ENCODE results near the gene SERPINB6.

SERPINB6 gene

GRCh38 chr6:2964793-2965505 lies 6.4 kb downstream of the SERPINB6 start:
- Histone ChIP-seq H3K27ac (replicated peaks) (no peak overlapping the region), H3K4me3 (replicated peaks; ENCODE audit: insufficient read depth, low read length) (no peak overlapping the region), H3K27me3 (ENCODE audit: insufficient read depth, poor library complexity, severe bottlenecking) (no peaks in the 10 kb centered on the region)
- no peak for DNase-seq (ENCODE audit: low read depth in 1 of 2, low spot score in 1 of 2)
- no peak for TF ChIP-seq GABPA (IDR thresholded peaks at IDR 0.05; ENCODE audit: low read depth)
- TF ChIP-seq REST (IDR thresholded peaks at IDR 0.05; ENCODE audit: insufficient replicate concordance, low read depth) = no peak
- no peak for TF ChIP-seq SPI1 (IDR thresholded peaks at IDR 0.05; ENCODE audit: borderline replicate concordance, low read depth)

- TF ChIP-seq GABPA (IDR thresholded peaks at IDR 0.05; ENCODE audit: low read depth) (no peak), SPI1 (IDR thresholded peaks at IDR 0.05; ENCODE audit: borderline replicate concordance, low read depth) (no peak), REST (IDR thresholded peaks at IDR 0.05; ENCODE audit: insufficient replicate concordance, low read depth) (no peak), CTCF (IDR thresholded peaks at IDR 0.05; ENCODE audit: insufficient read depth, low read length) (no peak), POLR2AphosphoS5 (IDR thresholded peaks at IDR 0.05; ENCODE audit: low read depth) (no peak)
- Histone ChIP-seq H3K27me3 (ENCODE audit: insufficient read depth, poor library complexity, severe bottlenecking) (no peaks in the 10 kb centered on the region), H3K4me3 (replicated peaks; ENCODE audit: insufficient read depth, low read length) (no peak overlapping the region), H3K27ac (replicated peaks) (no peak overlapping the region)
- DNase-seq (ENCODE audit: low read depth in 1 of 2, low spot score in 1 of 2) = no peak
Measured at GRCh38 chr6:2963756-2964155, 7.6 kb downstream of the SERPINB6 start.

DNA sequence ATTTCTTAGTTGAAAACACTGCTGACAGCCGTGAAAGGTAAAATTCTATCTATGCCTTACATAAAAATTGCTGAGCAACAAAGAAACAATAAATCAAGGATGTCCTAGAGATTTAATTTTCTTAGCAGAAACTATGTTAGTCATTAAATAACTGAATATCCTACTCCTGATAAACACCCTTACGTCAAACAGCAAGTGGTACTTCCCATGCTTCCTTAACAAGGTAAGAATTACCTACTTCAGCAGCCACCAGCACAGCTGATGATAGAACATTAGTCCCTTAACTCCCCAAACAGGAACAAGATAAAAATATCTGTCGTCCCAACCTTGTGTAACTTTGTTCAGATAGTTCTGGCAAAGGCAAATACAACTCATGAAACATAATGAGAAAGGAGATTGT lies 8.7 kb downstream of the SERPINB6 start:
- TF ChIP-seq GABPA (IDR thresholded peaks at IDR 0.05; ENCODE audit: low read depth) = no peak
- TF ChIP-seq SPI1 (IDR thresholded peaks at IDR 0.05; ENCODE audit: borderline replicate concordance, low read depth) = no peak
- TF ChIP-seq CTCF (IDR thresholded peaks at IDR 0.05; ENCODE audit: insufficient read depth, low read length) = no peak
- no peak for TF ChIP-seq REST (IDR thresholded peaks at IDR 0.05; ENCODE audit: insufficient replicate concordance, low read depth)
- TF ChIP-seq POLR2AphosphoS5 (IDR thresholded peaks at IDR 0.05; ENCODE audit: low read depth) = no peak
- no peak overlapping the region for H3K27ac ChIP-seq (replicated peaks)
- no peak for DNase-seq (ENCODE audit: low read depth in 1 of 2, low spot score in 1 of 2)

More for the DNA sequence above, 8.7 kb downstream of the SERPINB6 start:
- Histone ChIP-seq H3K27me3 (ENCODE audit: insufficient read depth, poor library complexity, severe bottlenecking) (no peaks in the 10 kb centered on the region), H3K4me3 (replicated peaks; ENCODE audit: insufficient read depth, low read length) (no peak overlapping the region)

Measured in HL-60 (cell line).